GM12892 (cell line): Measurements from ENCODE around the gene DDX31.

Experiments used
- POLR2A ChIP-seq: IDR thresholded peaks from 2 replicates; pipeline ENCODE4 v1.6.1; 2011; ENCODE audit warnings: low read depth, low read length, control low read depth
- POLR2AphosphoS5 ChIP-seq: IDR thresholded peaks from 2 replicates; pipeline ENCODE4 v1.6.1; 2011; ENCODE audit warnings: low read depth, low read length, control low read depth
- TAF1 ChIP-seq: IDR thresholded peaks from 2 replicates; pipeline ENCODE4 v1.6.1; 2011; ENCODE audit warnings: low read depth, mild to moderate bottlenecking, control low read depth, low read length, borderline replicate concordance

DNA sequence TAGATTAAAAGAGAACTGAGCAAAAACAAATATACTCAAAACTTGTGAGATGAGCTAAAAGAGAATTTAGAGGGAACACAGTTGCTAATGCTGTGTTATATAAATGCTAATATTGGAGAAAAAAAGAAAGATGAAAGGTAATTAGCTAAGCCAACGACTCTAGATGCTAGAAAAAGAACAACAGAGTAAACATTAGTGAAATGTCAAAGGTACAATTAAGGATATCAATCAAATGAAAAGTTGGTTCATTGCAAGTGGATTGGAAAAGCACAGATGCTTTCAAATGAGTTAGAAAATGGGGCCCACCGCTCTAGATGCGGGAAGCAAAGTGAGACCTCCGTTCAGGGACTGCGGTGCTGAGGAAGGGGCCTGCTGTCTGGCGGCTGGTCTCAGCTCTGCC is 105.3 kb downstream of the DDX31 start:
- TF ChIP-seq POLR2A (no peak), POLR2AphosphoS5 (no peak), TAF1 (no peak)
